ENCODE measurements around the gene CXXC4.

Gene CXXC4

GRCh38 chr4:104494822-104495559 lies at the start of gene CXXC4:
CXXC4 (minus strand) TSS chr4:104494894; CDS start chr4:104491802, 3,092 bp downstream.
- DNase-seq: peak; percentile 69 to 74

GRCh38 chr4:104533156-104533555 lies 38.5 kb upstream of the CXXC4 start:
- no peak for DNase-seq

- DNase-seq: no peak
These were observed 38.0 kb upstream of the CXXC4 start for GRCh38 chr4:104532677-104533076.

GRCh38 chr4:104531390-104531789 lies 36.7 kb upstream of the CXXC4 start:
- DNase-seq: no peak

GRCh38 chr4:104530426-104530825 lies 35.7 kb upstream of the CXXC4 start:
- DNase-seq: no peak

- DNase-seq: no peak
These were observed 29.9 kb upstream of the CXXC4 start for GRCh38 chr4:104524591-104524990.

- DNase-seq: no peak
These were observed 29.3 kb upstream of the CXXC4 start for GRCh38 chr4:104524026-104524425.

GRCh38 chr4:104519588-104519987 lies 24.9 kb upstream of the CXXC4 start:
- DNase-seq: no peak

GRCh38 chr4:104516884-104517283 lies 22.2 kb upstream of the CXXC4 start:
- DNase-seq: no peak

- no peak for DNase-seq
These were observed 13.5 kb upstream of the CXXC4 start for GRCh38 chr4:104508224-104508623.

GRCh38 chr4:104507112-104507511 lies 12.4 kb upstream of the CXXC4 start:
- DNase-seq: no peak

GRCh38 chr4:104504536-104504935 lies 9.8 kb upstream of the CXXC4 start:
- DNase-seq: no peak

- no peak for DNase-seq
These were observed 7.8 kb upstream of the CXXC4 start for GRCh38 chr4:104502471-104502870.

GRCh38 chr4:104501290-104501689 lies 6.6 kb upstream of the CXXC4 start:
- no peak for DNase-seq

- DNase-seq: no peak
These were observed 5.7 kb upstream of the CXXC4 start for GRCh38 chr4:104500442-104500841.

- DNase-seq: peak in 1 of 2 experiments; percentile 1
These were observed 509 bp downstream of the CXXC4 start for GRCh38 chr4:104494185-104494584.

GRCh38 chr4:104493081-104493831 lies 1.4 kb downstream of the CXXC4 start:
- DNase-seq: no peak

- peak in 1 of 2 experiments; percentile 9 for DNase-seq
These were observed 2.4 kb downstream of the CXXC4 start for GRCh38 chr4:104492183-104492771.

GRCh38 chr4:104491481-104492182 lies 3.1 kb downstream of the CXXC4 start:
- no peak for DNase-seq

- peak; percentile 61 to 62 for DNase-seq
These were observed 3.8 kb downstream of the CXXC4 start for GRCh38 chr4:104490770-104491480.

- peak; percentile 4 to 12 for DNase-seq
These were observed 4.5 kb downstream of the CXXC4 start for GRCh38 chr4:104490096-104490769.

- no peak for DNase-seq
These were observed 5.0 kb downstream of the CXXC4 start for GRCh38 chr4:104489731-104490095.
